ENCODE results near the gene SSC4D. TPM values are rescaled to one million over a fixed set of nuclear protein-coding genes. Genes with fewer than 3 reads are reported as not detected.
"Not testable (repeated sequence)": the region's sequence is repeated elsewhere in the genome, so short reads cannot be mapped to it uniquely, and the experiment has no call there.

Gene SSC4D
- total and polyA plus RNA-seq, 8 donors, result 0.37 to 0.80 TPM; not detected in 6

GRCh38 chr7:76364198-76364584, 45.3 kb downstream of the SSC4D start:
- WGBS, 5 donors, result 46 to 70% (median 57%) methylated on average over 4 of the region's 4 CpGs
- no peak overlapping the region for H3K4me3 ChIP-seq
- no peaks in the 10 kb centered on the region for H3K36me3 ChIP-seq
- peak overlapping the region; percentile 20 to 87 (median 86) for H3K27ac ChIP-seq
- peak in 1 of 2 donors; percentile 69 for DNase-seq
- no peaks in the 10 kb centered on the region for H3K27me3 ChIP-seq
- TF ChIP-seq POLR2A (IDR thresholded peaks at IDR 0.05), result no peak
- TF ChIP-seq EP300 (IDR thresholded peaks at IDR 0.05), result no peak
- TF ChIP-seq CTCF (IDR thresholded peaks at IDR 0.05), result no peak
- no peak for TF ChIP-seq POLR2AphosphoS5 (IDR thresholded peaks at IDR 0.05)
- intact Hi-C loops (cut with DNase I; ENCODE audit: low total_unique reads), result no loop called here
- H3K9me3 ChIP-seq, result no peaks in the 10 kb centered on the region
- peaks cover 12 to 43% (median 34%) of the 10 kb centered on the region in 4 donors for H3K4me1 ChIP-seq

- H3K27ac ChIP-seq, result peak overlapping the region in 4 of 5 donors; percentile 66 to 87 (median 86)
- H3K9me3 ChIP-seq; DNase-seq; intact Hi-C loops (cut with DNase I; ENCODE audit: low total_unique reads); H3K36me3 ChIP-seq; H3K4me3 ChIP-seq; H3K27me3 ChIP-seq: not testable (repeated sequence)
- 79 to 91% (median 79%) methylated on average over 3 of the region's 3 CpGs for WGBS, 5 donors
- H3K4me1 ChIP-seq, result peaks cover 12 to 43% (median 35%) of the 10 kb centered on the region in 4 donors
Measured at GRCh38 chr7:76363754-76364153, 45.7 kb downstream of the SSC4D start.

- Histone ChIP-seq H3K27me3 (no peaks in the 10 kb centered on the region), H3K9me3 (no peaks in the 10 kb centered on the region), H3K36me3 (peaks cover 0 to 6% (median 0%) of the 10 kb centered on the region in 4 donors), H3K4me3 (peak overlapping the region in 3 of 4 donors; percentile 75 to 78 (median 77)), H3K4me1 (peaks cover 27 to 55% (median 49%) of the 10 kb centered on the region in 4 donors), H3K27ac (peak overlapping the region; percentile 86 to 100 (median 97))
- WGBS, 5 donors, result 68 to 74% (median 73%) methylated on average over 17 of the region's 17 CpGs
- no peak for DNase-seq
- intact Hi-C loops (cut with DNase I; ENCODE audit: low total_unique reads), result no loop called here
- TF ChIP-seq CTCF (IDR thresholded peaks at IDR 0.05), result no peak
- TF ChIP-seq EP300 (IDR thresholded peaks at IDR 0.05), result no peak
- no peak for TF ChIP-seq POLR2A (IDR thresholded peaks at IDR 0.05)
- TF ChIP-seq POLR2AphosphoS5 (IDR thresholded peaks at IDR 0.05), result no peak
Measured at GRCh38 chr7:76359978-76360638, 49.4 kb downstream of the SSC4D start.

- Histone ChIP-seq H3K9me3 (no peaks in the 10 kb centered on the region), H3K27me3 (no peaks in the 10 kb centered on the region), H3K4me3 (peak overlapping the region; percentile 75 to 98 (median 78)), H3K27ac (peak overlapping the region; percentile 94 to 100 (median 98)), H3K36me3 (peaks cover 0 to 10% (median 4%) of the 10 kb centered on the region in 4 donors), H3K4me1 (peaks cover 25 to 56% (median 48%) of the 10 kb centered on the region in 4 donors)
- TF ChIP-seq POLR2AphosphoS5 (IDR thresholded peaks at IDR 0.05) (peak in 2 of 3 donors; percentile 29 to 71), POLR2A (IDR thresholded peaks at IDR 0.05) (no peak), CTCF (IDR thresholded peaks at IDR 0.05) (peak in 5 of 7 experiments; percentile 53 to 90 (median 68)), EP300 (IDR thresholded peaks at IDR 0.05) (peak; percentile 47)
- intact Hi-C loops (cut with DNase I; ENCODE audit: low total_unique reads), result no loop called here
- WGBS, 5 donors, result 0 to 1% (median 0%) methylated on average over 20 to 41 of the region's 41 CpGs
- DNase-seq, result peak; percentile 95 to 99
Measured at GRCh38 chr7:76359111-76359977, 50.2 kb downstream of the SSC4D start.
